HG02798 (cell line): ENCODE results near the gene GGPS1.
A peak's percentile ranks its signal among the peaks of the same experiment; 100 is the strongest.
"Not testable (repeated sequence)": the region's sequence is repeated elsewhere in the genome, so short reads cannot be mapped to it uniquely, and the experiment has no call there.

Source experiments
- ATAC-seq: cut with Tn5 transposase; IDR thresholded peaks from one replicate; pipeline ENCODE4 v1.9.1; 2021; ENCODE audit warnings: mild to moderate bottlenecking; ENCODE audit not compliant: unreplicated experiment, poor library complexity

The GGPS1 gene

DNA sequence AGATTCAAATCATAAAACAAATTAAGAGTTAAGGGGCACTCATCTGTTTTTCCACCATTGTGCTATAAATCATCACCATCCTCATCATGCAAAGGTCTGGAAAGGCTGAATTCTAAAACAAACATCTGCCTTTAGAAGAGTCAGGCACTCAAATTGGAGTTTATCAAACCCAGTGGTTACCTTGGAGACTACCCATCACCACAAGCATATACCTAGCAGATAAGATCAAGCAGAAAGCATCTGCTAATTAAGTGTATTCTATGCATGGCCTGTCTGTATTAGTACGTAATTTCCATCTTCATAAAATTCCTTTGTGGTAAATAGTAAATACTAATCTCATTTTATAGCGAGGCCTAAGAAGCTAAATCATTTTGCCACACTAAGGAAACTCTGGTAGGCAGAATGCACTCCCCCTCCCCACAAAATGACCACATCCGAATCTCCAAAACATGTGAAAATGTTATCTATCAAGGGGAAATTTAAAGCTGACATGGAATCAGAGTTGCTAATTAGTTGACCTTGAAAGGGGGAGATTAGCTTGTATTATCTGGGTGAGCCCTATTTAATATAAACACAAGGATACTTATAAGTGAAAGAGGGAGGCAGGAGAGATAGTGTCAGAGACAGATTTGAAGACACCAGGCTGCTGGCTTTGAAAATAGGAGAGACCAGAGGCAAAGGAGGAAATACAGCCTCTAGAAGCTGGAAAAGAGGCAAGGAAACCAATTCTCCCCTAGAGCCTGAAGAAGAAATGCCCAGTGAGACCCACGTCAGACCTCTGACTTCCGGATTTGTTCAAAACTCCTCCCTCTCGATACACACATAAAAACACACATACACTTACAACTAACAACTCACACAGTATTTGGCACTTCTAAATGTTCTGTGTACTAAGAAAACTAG is 23.6 kb upstream of the GGPS1 start:
- ATAC-seq, result no peak

DNA sequence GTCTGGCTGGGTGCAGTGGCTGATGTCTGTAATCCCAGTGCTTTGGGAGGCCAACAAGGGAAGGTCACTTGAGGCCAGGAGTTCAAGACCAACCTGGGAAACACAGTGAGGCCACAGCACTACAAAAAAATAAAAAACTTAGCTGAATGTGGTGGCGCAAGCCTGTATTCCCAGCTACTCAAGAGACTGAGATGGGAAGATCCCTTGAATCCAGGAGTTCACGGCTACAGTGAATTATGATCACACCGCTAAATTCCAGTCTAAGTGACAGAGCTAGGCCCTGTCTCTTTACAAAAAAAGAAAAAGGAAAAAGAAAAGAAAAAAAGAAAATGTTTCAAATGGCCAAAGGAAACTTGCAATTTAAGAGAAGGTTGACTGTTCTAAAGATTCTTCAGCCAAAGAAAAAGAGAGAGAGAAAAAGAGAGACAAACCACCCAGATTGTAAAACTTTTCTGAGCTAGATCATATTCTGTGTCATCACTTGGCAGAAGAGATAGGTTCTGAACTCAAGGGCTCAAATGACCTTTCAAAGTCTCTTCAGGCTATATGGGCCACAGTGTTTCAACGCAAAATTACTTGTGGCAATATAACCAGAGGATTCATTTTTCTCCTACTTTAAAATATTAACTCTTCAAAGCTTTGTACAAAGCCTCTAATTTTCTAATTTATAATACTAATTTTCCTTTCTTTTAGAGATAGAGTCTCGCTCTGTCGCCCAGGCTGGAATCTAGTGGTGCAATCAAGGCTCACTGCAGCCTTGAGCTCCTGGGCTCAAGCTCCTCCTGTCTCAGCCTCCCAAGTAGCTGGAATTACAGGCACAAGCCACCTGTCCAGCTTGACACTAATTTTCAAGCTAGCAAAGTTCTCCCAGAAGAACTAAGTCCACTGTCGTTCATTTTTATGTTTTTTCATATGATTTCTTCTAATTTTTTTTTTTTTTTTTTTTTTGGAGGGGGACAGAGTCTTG is 20.9 kb upstream of the GGPS1 start:
- no peak for ATAC-seq

DNA sequence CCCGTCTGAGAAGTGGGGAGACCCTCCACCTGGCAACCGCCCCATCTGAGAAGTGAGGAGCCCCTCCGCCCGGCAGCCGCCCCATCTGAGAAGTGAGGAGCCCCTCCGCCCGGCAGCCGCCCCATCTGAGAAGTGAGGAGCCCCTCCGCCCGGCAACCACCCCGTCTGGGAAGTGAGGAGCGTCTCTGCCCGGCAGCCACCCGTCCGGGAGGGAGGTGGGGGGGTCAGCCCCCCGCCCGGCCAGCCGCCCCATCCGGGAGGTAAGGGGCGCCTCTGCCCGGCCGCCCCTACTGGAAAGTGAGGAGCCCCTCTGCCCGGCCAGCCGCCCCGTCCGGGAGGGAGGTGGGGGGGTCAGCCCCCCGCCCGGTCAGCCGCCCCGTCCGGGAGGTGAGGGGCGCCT is 19.2 kb upstream of the GGPS1 start:
- not testable (repeated sequence) for ATAC-seq

DNA sequence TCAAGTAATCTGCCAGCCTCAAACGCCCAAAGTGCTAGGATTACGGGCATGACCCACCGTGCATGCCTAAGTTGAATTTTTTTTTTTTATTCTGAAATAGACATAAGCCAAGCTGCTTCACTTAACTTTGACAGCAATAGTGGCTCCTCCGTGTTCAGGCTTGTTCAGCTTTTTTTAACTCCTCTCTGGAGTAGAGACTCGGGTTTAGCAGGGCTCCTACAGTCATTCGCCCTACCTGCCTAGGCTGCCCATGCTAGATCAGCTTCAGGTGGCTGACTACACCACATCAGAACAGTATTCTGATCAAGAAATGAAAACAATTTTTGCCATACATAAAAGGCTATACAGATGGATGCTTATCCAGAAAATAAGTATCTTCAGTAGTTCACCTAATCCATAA is 15.1 kb upstream of the GGPS1 start:
- ATAC-seq, result no peak

DNA sequence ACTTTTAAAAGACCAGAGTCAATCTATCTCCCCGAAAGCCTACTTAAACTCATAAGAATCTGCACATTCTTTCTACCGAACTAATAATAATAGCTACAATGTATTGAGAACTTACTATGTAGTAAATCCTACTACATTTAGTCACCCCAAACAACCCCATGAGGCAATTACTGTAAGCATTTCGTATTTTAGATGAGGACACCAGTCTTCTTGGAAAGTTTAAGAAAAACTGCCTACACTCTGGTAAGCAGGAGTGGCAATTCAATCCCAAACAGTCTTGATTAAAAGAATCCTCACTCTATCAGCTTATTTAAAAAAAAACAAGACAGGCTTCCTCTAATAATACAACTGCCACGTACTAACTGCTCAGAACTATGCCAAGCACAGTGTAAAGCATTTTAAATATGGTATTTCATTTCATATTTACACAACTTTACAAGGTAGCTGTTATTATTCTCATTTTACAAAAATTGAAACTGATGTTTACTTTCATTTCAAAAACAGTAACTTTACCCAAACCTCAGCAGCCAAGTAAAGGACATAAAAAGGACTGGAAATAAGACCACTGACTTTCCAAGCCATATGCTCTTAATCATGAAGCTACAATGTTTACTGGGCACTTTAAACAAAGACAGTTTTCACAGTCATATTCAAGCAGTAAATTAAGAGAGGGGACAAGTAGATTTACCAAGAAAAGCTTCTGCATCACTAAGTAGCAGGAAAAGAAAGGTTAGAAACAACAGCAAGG is 14.3 kb upstream of the GGPS1 start:
- ATAC-seq, result no peak

DNA sequence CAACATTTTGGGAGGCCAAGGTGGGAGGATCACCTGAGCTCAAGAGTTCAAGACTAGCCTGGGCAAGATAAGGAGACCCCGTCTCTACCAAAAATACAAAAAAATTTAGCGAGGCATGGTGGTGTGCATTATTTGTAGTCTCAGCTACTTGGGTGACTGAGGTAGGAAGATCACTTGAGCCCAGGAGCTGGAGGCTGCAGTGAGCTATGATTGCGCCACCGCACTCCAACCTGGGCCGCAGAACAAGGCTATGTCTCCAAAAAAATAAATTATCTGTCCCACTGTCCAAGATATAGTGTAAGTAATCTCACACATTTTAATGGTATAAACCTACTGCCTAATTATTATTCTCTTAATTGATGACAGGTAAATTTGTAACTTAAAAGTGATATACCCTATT is 13.2 kb upstream of the GGPS1 start:
- ATAC-seq, result no peak

DNA sequence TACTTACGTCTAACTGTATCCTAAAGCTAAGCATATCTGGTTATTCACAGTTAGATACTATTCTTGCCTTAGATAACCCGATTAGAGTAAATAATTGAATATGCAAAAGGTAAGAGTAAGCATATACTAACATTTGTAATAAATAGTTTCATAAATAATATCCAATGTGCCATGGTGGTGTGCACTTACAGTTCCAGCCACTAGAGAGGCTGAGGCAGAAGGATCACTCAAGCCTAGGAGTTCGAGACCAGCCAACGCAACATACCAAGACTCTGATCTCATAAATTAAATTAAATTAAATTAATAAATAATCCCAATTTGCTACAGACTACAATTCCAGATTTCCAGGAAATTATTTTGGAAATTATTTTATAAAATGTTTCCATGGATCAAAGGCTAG is 12.6 kb upstream of the GGPS1 start:
- ATAC-seq, result no peak

DNA sequence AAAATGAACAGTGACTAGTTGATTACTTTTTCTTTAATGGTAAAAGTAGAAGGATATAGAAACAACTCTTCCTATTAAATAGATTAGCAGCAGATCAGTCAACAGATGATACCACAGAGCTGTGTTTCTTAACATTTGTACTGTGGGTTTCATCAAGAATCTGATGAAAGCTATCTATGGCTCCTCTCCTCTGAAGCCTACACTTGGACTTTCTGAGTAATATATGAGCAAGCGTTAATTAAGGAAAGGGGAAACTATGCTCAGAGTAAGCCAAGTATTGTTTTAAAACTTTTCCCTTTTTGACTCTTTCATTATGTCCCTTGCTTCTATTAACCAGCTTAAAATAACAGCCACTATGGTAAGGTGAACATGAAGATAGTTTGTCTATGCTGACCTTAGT is 11.2 kb upstream of the GGPS1 start:
- no peak for ATAC-seq

DNA sequence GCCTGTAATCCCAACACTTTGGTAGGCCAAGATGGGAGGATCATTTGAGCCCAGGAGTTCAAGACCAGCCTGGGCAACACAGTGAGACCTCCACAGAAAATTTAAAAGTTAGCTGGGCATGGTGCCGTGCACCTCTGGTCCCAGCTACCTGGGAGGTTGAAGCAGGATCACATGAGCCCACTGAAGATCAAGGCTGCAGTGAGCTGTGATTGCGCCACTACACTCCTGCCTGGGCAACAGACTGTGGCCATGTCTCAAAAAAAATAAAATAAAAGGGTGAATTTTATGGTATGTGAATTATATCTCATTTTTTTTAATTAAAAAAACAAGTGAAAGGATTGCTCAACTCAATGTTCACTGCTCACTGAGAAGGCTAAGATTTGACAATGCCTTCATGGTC is 9.1 kb upstream of the GGPS1 start:
- no peak for ATAC-seq

DNA sequence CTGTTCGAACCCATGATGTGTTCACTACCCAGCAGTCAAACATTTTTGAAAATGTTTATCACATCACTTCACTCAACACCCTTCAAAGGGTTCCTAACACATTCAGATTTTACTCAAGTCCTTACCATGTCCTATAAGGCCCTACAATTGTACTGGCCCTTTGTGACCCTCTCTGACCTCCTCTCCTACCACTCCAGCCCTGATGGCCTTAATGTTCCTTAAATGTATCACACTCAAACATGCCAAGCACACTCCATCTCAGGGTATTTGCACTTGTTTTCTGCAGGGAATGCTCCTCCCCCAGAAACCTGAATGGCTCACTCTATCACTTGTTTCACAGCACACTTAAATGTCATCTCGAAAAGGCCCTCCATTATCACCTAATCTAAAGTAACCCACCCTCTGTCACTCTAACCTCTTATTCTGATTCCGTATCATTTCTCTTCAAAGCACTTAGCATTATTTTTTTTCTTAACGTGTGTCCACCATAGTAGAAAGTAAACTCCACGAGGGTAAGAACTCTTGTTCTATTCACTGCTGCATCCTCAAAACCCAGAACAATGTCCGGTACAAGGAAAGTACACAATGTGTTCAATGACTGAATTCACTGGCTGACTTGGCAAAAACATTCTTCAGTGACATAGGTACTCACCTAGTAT is 7.7 kb upstream of the GGPS1 start:
- no peak for ATAC-seq

DNA sequence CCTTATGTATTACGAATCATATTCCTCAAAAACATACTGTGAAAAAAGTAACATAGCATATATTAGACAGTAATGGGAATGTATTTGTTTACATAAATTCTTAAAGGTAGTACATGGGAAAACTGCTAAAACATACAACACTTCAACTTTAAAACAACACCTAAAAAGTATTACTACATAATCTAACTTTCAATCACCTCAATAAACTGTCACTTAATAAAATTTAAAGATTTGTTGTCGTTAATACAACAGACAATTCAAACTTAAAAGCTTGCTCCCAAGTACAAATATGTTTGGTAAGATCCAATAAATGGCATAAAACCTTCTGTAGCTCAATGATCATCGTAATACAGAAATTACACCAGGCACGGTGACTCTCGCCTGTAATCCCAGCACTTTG is 4.1 kb upstream of the GGPS1 start:
- no peak for ATAC-seq

DNA sequence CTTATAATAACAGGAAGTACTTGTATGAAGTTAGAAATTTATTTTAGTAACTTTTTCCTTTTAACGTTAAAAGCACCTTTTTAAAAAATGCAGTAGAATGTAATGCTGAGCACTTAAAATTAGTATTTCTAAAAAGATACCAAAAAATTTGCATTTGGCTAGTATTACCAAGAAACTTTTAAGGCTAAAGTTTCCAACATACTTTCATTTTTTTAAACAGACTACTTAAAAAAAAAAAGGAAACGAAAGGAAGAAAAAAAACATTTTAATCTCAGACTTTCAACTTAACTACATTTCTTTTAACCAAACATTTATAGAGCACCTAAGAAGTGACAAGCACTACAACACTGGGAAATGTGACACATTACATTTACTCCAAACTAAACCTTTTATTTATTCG is 3.2 kb upstream of the GGPS1 start:
- no peak for ATAC-seq

DNA sequence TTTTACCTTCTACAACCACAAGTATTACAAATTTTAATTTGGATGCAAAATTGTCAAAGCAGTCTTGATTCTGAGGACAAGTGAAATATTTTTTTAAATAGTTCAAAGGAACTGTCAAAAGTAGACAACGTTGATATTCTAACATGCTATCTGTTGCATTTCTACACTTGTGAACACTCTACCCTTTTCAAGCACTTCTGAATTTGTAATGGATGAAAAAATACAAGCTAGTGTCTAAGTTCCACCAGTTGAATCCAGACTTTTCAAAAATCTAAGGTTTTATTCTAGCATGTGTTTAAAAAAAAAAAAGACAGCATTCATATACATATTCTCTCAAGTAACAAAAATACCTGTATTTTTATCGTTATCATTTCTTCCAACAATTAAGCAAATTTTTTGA is 2.5 kb upstream of the GGPS1 start:
- ATAC-seq, result no peak

DNA sequence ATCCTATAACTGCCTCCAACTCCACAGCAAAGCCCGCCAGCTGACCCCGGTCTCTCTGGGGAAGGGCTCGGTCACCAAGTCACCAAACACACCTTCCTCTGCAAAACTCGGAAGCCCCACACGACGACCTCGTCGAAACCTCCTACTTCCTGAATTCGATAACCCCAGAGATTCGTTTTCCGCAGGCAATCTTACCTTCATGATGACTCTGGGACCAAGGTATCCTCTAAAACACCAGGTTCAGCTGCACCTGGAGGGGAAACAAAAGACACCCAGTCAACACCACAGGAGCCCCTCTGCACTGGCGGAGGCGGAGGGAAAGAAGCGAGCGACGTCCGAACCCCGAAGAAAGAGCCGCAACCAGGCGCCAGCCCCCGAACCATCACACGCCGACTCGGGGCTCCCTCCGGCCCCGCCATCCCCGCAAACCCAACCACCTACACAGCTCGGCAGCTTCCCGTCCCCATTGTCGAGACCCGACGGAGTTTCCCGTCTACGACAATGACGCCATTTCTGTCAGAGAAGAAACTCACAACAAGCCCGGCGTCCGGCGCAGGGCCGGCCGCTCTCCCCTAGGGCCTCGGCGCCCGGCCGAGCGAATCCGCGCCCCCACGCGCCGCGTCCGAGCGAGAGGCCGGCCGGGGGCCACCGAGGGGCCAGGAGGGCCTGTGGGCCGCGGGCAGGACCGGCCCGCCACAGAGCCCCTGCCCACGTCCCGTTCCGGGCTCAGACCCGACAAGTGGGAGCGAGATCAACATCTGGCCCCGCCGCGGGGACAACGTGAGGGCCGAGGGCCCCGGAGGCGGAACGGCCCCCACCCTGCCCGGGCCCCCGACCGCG is 1.4 kb upstream of the GGPS1 start:
- no peak for ATAC-seq

DNA sequence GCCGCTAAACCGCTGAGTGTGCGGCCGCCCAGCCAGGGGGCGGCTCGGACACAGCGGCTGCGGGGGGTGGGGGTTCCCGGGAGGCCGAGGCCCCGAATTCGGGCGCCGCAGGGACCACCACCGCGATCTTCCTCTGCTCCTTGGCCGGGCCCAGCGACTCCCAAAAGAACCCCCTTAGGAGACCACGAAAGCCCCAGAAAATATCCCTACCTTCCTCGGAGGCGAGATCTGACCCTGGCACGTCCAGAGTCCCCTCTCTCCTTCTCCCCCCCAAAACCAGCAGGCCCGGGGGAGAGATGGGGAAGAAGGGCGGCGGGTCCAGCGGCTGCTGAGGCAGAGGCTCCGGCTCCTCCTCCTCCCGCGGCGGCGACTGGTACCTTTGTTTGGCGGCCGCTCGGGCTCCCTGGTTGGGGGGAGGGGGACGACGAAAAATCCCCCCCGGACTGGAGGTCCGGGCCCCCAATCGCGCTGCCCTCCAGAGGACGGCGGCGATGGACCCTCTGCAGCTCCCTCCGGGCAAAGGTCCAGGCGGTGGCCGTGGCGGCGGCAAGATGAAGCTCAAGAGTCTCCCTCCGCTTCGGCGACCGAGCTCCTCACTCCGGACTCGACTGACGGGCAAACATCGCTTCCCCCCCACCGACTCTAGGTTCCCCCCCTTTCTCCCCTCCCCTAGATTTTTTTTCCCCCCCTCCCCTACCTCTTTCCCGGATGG is 655 bp upstream of the GGPS1 start, which contains the start of gene ARID4B:
TSS of gene ARID4B (minus strand) at position 621 of the 712 bp plus-strand sequence. CDS start 1,260 bp downstream, outside the sequence.
- peak; percentile 18 for ATAC-seq

DNA sequence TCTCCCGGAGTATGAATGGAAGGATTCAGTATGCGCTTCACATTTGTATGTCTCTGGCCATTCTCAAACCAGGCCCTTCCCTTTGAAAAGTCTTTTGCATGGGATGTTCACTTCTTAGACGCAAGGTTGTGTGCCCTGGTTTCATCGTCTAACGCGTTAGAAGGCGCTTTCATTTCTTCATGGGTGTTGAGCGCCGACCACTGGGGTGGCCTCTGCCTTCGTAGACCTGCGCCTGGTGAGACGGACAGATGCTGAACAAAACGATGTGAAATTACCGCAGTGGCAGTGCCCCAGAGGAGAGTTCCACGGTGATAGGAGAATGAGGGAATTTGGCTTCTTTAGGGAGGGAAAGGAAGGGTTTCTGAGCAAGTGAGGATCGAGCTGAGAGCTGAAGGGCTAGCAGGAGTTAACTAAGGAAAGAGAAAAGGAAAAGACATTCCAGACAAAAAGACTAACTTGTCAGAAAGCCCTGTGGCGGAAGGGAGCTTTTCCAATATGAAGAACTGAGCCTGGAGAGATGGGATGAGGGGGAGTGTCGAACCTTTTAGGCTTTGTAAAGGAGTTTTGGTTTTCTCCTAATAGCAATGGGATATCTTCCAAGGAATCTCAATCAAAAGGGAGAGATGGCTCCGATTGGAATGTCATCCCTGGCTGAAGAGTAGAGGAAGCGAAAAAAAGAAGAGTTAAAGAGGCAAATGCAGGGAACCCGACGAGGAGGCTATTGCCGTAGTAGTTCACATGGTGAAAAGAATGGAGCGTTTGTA is 951 bp downstream of the GGPS1 start:
- peak; percentile 18 for ATAC-seq

DNA sequence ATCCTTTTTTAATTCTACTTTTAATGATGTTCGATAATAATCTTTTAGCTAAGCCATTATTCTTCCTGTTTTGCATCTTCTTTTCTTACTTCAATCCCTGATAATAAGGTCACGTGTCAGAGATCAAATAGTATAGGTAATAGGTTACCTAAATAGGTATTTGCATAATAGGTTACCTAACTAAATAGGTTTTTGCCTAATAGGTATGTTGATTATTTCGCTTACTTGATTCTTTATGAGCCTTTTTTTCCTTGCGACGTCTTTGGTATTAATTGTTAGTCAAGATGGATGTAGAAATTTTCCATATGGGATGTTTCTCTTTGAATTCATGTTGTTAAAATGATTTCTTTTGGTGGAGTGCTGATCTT is 2.5 kb downstream of the GGPS1 start:
- ATAC-seq, result no peak

DNA sequence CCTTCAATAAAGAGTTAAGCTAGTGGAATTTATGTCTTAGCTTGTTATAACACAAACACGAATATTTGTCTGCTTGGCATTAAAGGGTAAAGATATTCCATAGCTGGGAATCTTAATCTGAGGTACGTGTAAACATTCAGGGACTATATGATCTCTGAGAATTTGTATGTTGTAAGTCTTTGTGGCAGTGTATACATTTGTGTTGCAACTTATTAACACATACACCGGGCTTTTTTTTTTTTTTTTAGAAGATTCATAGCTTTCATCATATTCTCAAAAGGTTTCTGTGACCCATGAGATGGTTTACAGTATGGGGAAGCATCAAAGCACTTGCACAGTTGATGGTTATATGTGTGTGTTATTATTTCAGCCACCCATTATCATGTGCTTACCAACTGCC is 3.0 kb downstream of the GGPS1 start:
- ATAC-seq, result no peak
